ENCODE data around the gene PPM1E. TPM values are rescaled to one million over a fixed set of nuclear protein-coding genes. Genes with fewer than 3 reads are reported as not detected.
"Not testable (repeated sequence)": the region's sequence is repeated elsewhere in the genome, so short reads cannot be mapped to it uniquely, and the experiment has no call there.

The PPM1E gene
- 0.02 and 0.05 TPM in 2 replicates for total RNA-seq

DNA sequence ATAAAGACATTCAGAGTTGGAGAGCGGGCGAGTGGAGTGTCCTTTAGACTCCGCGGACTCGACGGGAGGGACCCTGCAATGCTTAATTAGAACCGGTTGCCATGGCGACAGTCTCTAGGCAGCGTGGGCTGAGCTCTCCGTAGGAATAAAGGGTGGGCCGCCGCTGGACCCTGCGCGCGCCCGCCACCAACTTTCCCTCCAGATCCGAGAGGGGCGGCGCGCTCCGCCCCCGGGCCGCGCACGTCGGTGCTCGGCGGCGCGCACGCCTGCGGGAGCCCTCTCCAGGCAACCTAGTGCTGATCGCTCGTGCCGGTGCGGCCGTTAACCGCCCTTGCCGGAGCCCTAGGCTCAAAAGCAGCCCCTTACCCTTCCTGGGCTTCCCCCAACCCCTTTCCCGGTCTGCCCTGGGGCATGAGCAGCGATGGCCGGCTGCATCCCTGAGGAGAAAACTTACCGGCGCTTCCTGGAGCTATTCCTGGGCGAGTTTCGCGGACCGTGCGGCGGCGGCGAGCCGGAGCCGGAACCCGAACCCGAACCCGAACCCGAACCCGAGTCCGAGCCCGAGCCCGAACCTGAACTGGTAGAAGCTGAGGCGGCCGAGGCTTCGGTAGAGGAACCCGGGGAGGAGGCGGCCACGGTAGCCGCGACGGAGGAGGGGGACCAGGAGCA, at the start of gene PPM1E:
Gene PPM1E, plus strand, starts transcription at position 278 of the 669 bp plus-strand sequence.
- intact Hi-C loops (cut with micrococcal nuclease): loop anchor here (2.0 kb wide), 1 partner anchor 45 kb away; no protein-coding TSS in a partner anchor

DNA sequence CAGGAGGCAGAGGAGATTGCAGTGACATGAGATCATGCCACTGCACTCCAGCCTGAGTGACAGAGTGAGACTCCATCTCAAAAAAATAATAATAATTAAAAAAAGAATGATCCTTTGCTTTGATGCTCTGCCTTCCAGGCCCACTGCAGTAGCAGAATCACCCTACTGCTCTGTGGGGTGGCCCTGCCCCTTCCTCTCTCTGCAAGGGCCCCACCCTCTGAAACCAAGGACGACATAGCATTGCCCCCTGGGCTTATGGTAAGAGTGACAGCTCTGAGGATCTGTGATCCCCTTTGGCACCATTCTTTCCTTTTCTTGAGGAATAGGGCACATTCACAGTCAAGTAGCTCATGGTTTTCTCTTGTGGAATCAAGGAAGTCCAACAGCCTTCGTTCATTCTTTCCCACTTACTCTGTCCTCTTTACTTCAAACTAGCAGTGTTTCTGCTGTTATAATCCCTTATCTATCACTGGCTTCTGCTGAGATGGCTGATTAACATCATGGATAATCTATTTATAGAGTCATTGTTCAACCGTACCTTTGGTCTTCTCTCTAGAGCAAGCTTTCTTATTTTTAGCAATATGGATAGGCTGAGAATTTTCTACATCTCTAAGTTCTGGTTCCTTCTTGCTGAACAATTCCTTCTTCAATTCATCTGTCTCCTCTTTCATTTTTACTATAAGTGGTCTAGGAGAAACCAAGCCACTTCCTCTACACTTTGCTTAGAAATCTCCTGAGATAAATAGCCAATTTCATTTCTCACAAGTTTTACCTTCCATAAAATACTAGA, 49.1 kb upstream of the PPM1E start:
- intact Hi-C loops (cut with micrococcal nuclease): no loop called here

DNA sequence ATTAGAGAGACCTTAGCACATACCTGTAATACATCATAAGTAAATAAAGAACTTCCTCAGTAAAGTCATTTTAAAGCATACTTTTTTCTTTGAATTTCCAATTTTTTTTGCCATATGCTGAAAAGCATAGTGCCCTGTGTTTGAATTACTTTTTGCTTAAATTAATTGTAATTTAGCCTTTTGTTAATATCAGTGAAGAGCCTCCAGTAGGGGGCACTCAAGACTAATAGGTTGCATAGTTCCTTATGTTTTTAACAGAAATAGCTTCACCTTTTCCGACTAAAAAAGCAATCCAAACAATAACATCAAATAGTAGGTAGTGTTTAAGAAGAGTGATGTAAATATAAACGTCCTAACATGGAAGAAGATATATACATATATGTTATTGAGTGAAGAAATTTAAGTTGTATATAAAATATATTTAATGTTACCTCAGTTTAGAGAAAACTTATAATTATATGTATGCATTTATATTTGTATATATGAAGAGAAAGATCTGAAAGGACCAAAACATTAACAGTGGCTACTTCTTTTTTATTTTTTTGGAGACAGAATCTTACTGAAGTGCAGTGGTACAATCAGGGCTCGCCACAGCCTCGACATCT, 44.6 kb upstream of the PPM1E start:
- intact Hi-C loops (cut with micrococcal nuclease): loop anchor here (1.0 to 2.0 kb wide), 2 partner anchors 46 to 294 kb away; no protein-coding TSS in a partner anchor

DNA sequence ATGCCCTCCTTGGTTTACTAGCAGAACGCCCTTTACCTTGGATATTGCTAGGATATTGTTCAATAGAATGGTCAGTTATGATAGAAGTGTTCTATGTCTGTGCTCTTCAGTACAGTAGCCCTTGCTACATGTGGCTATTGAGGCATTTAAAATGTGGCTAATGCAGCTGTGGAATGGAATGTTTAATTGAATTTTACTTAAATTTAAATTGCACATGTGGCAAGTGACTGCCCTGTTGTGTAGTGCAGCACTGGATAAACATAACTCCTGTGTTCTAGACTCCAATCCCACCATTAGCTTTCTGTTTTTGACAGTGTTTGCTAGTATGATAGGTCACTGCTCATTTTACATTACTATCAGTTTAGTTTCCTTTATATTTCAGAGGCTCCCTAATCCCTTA, 33.4 kb upstream of the PPM1E start:
- intact Hi-C loops (cut with micrococcal nuclease): no loop called here

DNA sequence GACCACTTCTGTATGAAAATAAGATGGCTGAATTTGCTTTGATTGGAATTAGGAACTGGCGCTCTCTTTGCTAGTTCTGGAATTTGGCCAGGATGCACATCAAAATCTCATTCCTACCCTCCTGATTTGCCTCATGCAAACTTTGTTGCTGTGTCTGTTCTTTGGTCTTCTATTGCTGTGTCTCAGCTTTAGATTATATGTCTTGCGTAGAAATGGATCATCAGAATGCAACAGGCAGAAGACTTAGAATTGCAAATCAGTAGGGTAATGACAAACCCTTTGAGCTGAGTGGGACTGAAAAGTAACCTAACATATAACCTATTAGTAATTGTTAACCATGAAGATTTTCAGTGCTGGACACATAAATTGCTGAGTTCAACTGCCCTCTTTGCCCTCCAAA, 33.0 kb upstream of the PPM1E start:
- intact Hi-C loops (cut with micrococcal nuclease): no loop called here

DNA sequence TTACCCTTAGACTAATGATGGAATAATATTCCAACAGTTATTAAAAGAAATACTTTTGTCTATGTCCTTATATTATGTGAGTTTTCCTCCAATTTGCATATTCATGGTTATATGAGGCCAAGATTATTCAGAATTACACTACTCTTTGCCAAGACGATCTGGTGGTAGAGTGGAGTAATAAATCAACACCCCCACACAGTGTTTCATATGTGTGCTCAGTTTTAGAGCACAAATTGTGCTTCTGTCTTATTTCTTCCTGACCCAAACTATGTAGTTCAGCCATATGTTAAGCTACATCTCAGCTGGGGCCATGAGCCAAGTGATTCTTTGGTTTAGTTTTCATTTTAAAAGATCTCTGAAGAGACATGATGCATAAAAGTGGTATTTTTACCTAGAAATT, 26.9 kb upstream of the PPM1E start:
- intact Hi-C loops (cut with micrococcal nuclease): no loop called here

DNA sequence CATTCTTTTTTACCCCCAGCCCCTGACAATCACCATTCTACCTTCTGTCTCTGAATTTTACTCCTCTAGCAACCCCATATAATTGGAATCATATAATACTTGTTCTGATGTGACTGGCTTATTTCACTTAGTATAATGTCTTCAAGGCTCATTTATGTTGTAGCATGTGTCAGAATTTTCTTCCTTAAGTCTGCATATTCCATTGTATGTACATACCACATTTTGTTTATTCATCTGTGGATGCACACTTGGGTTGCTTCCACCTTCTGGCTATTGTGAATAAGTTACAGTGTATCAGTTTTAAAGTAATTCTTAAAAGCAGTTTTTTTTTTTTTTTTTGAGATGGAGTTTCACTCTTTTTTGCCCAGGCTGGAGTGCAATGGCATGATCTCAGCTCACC, 24.7 kb upstream of the PPM1E start:
- intact Hi-C loops (cut with micrococcal nuclease): no loop called here

DNA sequence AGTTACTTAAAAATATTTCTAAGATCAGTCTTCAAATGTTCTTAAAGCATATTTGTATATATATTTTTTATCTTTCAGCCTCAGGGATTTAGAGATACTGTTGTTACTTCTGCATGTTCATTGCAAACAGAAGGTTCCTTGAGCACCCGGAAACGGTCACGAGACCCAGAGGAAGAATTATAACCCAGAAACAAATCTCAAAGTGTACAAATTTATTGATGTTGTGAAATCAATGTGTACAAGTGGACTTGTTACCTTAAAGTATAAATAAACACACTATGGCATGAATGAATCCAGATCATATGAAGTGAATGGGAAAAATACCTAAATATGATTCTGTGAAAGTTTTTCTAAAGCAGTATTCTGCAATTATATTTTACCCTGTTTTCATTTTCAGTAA, 21.6 kb upstream of the PPM1E start:
- intact Hi-C loops (cut with micrococcal nuclease): no loop called here

DNA sequence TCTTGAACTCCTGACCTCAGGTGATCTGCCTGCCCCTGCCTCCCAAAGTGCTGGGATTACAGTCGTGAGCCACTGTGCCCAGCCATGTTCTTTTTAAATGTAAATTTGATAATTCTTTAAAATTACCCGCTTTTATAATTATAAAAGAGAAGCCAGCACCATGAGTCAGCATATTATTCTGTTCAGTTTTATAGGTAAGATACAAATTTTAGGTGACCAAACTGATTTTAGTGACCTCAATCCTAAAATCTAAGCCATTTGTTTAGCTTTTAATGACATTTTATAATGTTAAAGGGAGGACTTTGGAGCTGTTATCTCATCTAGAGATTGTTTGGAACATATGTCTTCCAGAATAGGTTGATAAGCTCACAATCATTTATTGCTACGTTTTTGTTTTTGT, 20.8 kb upstream of the PPM1E start:
- intact Hi-C loops (cut with micrococcal nuclease): no loop called here

DNA sequence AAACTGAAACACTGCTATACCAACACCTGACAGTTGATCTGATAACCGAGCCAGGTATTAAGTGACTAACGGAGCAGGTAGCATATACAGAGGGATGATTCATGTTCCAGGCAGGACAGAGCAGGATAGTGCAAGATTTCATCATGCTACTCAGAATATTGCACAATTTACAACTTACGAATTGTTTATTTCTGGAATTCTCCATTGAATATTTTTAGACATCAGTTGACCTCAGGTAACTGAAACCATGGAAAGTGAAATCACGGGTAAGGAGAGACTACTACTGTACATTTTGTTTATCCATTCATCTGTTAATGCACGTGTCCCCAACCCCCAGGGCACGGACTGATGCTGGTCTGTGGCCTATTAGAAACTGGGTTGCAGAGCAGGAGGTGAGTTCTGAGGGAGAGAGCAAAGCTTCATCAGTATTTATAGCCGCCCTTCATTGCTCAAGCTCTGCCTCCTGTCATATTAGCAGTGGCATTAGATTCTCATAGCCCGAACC, 14.5 kb upstream of the PPM1E start:
- intact Hi-C loops (cut with micrococcal nuclease): no loop called here

DNA sequence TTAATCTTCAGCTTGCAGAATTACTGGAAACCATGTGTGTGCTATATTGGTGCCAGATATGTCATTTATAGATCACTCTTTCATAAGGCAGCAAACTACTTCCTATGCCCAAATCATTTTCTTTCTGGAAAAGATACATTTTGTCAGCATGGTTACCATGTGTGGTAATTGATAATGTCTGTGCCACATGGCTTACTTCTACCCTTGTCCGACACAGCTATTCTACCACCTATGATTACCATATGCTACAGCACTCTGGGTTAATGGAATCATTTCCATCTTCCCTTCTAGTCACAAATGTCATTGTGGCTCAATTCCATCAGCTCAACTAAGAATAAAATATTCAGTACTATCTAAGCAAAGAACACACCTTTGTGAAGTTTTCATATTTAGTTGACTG, 8.0 kb upstream of the PPM1E start:
- intact Hi-C loops (cut with micrococcal nuclease): no loop called here

DNA sequence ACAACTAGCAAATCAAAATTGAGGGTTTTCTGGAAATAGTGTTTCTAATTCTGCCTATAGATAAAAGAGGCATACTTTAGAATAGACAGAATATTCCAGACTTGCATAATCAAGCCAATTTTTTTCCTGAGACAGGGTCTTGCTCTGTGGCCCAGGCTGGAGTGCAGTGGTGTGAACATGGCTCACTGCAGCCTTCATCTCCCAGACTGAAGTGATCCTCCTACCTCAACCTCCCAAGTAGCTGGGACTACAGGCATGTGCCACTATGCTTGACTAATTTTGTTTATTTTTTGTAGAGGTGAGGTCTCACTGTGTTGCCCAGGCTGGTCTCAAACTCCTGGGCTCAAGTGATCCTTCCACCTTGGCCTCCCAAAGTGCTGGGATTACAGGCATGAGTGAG, 6.0 kb upstream of the PPM1E start:
- intact Hi-C loops (cut with micrococcal nuclease): not testable (repeated sequence)

DNA sequence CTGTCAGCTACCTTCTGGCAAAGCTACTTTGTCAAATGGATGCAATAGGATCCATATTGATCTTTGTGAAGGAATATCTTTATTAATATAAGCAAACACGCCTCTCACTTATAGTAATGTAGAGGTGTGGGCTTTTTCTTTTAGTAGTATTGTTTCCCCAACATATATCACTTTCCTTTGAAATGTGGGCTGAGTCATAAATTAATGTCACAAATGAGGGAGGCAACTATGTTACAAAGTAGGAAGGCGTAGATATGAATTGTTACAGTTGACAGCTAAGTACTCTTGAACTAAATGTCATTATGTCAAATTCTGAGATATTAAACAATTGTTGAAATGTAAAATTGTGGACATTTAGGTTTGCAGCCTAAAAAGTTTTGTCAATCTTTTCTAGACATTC, 2.6 kb upstream of the PPM1E start:
- intact Hi-C loops (cut with micrococcal nuclease): no loop called here

DNA sequence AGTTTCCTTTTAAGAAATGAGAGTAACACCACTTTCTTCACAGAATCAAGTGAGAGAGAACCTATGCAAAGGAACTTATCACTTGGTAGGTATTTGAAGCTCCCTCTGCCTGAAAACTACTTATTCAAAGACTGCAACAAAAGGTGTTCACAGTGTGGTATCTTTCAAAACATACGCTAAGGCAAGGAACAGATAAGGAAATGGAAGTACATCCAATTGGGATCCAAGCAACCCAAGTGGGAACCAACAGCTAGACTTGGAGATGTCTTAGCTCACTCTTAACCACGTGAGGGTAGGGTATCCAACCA, 431 bp upstream of the PPM1E start:
- intact Hi-C loops (cut with micrococcal nuclease): no loop called here

DNA sequence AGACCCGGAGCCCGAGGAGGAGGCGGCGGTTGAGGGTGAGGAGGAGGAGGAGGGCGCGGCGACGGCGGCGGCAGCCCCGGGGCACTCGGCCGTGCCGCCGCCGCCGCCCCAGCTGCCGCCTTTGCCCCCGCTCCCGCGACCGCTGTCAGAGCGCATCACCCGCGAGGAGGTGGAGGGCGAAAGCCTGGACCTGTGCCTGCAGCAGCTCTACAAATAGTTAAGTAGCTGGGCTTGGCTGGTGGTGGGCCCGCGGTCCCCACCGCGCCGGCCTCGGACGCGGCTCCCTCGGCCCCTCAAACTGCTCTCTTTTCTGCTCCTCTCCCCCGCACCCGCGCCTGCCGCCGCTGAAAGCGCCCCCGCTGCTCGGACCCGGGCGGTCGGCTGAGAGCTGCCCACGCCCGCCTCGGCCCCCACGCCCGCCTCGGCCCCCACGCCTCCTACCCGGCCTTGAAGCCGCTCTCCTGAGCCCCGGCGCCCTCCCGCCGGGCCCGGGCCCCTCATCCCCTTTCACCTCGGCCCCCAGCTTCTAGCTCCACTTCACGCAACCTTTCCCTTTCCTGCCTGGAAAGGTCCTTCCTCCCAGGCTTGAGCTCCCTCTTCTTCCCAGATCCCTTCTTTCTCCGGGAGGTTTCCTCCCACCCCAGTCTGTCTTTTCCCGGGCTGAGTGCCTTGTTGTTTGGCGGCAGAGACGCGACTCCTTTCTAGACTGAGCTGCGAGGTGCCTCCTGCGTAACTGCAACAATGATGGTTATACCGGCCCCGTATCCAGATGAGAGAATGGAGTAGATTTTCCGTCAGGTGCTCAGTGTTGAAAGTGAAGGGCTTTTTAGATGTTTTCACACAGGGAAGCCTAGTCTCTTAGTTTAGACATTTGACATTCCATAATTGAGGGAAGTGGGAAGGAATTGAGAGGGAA, 850 bp downstream of the PPM1E start:
- intact Hi-C loops (cut with micrococcal nuclease): loop anchor here (2.0 kb wide), 1 partner anchor 46 kb away; no protein-coding TSS in a partner anchor

DNA sequence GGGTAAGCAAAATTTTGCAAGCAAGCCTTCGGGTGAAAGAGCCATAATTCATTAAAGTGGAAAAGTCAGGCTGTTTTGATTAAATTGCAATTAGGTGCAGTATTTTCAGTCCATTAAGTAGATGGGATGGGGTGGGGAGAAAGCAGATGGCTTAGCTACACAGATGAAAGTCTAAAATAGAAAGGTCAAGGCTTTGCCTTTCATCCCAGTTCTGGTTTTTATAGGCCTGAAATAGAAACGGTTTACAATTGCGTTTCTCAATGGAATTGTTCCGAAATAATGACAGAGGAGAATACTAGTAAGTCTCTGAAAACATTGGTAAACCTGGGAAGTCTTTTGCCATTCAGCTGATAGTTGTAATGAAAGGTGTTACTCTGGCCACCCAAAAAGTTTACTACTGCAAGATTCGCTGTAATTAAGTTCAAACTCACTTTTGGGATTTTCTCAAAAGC, 1.5 kb downstream of the PPM1E start:
- intact Hi-C loops (cut with micrococcal nuclease): loop anchor here (2.0 kb wide), 1 partner anchor 46 kb away; no protein-coding TSS in a partner anchor

DNA sequence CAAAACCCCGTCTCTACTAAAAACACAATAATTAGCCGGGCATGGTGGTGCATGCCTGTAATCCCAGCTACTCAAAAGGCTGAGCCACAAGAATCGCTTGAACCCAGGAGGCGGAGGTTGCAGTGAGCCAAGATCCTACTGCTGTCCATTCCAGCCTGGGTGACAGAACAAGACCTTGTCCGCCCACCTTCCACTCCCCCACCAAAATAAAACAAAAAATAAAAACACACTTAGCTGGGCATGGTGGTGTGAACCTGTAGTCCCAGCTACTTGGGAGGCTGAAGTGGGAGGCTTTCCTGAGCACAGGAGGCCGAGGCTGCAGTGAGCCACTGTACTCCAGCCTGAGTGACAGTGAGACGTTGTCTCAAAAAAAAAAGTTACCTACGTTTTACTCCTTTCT, 3.2 kb downstream of the PPM1E start:
- intact Hi-C loops (cut with micrococcal nuclease): no loop called here

DNA sequence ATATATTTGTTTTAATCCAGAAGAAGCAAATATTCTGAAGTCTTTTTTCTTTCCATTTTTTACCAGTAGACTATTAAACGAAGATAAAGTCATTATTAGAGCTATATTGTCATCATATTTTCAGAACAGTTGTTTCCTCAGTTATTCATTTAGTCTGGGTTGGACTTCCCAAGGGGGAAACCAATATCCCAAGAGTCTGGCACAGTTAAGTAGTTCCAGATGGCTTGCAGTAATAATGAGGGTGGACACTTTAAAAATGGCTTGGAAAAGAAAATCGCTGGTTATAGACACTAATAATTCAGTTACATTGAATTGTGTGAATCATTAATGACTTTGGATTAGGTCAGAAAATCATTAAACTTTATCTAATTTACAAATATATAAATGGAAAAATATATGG, 3.9 kb downstream of the PPM1E start:
- intact Hi-C loops (cut with micrococcal nuclease): no loop called here

DNA sequence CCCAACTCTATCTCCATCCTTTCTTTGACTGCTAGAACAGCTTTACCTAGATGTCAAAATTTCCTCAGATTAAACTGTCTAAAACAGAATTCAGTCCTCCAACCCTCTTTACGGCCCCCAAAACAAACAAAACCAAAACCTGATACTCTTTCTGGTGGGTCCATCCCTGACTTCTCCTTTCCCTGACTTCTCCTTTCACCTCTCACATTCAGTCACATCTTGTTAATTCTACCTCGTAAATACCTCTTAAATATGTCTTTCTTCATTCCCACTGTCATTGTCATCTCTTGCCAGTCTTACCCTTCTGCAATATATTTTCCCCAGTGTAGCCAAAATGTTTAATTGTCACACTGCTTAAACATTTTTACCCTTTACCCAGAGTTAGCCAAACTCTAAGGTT, 4.6 kb downstream of the PPM1E start:
- intact Hi-C loops (cut with micrococcal nuclease): no loop called here

DNA sequence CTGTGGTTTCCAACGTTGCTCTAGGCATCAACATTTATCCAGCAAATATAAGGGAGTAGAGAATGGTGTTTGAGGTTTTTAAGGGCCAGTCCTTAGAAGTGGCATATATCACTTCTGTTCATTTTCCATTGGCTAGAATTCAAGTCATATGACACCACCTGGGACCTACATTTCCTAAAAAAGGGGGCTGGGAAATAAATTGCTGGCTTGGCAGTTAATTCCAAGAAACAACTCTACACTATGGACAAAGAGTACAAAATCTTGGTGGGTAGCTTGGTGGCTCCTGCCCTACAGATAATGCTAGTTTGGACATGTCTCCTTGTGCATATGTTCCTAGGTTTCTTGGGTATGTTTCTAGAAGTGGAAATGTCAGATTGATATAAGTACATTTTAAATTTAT, 7.6 kb downstream of the PPM1E start:
- intact Hi-C loops (cut with micrococcal nuclease): no loop called here

DNA sequence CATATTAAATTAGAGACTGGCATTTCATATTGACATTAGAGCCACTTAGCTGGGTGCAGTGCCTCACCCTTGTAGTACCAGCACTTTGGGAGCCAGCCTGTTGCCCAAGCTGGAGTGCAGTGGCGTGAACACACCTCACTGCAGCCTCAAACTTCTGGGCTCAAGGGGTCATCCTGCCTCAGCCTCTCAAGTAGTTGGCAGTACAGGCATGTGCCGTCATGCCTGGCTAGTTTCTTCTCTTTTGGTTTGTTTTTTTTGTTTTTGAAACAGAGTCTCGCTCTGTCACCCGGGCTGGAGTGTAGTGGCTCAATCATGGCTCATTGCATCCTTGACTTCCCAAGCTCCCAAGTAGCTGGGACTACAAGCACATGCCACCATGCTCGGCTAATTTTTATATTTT, 8.7 kb downstream of the PPM1E start:
- intact Hi-C loops (cut with micrococcal nuclease): no loop called here

Data from T-helper 2 cell treated with Interferon-gamma antibody and Interleukin-4, amounts not matched to agents 100 ng/mL and 5 ng/mL, for 36 hours (primary cell).